Fibroblast of skin of back (primary cell): ENCODE measurements around the gene FER1L5.
A peak's percentile ranks its signal among the peaks of the same experiment; 100 is the strongest.

Source experiments
- DNase-seq: peaks from one replicate; pipeline ENCODE4 v3.0.0-alpha.2; 2013

The FER1L5 gene

GRCh38 chr2:96751800-96752199, 109.2 kb downstream of the FER1L5 start:
- DNase-seq, result no peak

GRCh38 chr2:96753661-96754282, 111.2 kb downstream of the FER1L5 start:
- no peak for DNase-seq

GRCh38 chr2:96754317-96754716, 111.8 kb downstream of the FER1L5 start:
- DNase-seq, result peak; percentile 49
